Endometrial microvascular endothelial cells (primary cell): Measurements from ENCODE around the gene MYH7. TPM values are rescaled to one million over a fixed set of nuclear protein-coding genes. Genes with fewer than 3 reads are reported as not detected.

Experiments used
- in situ Hi-C: cut with HindIII; loops from 2 replicates; pipeline ENCODE4 v1.10.0; 2017; ENCODE audit warnings: low sequenced_read_pairs, low pct_unique_long_range_greater_than_20kb; ENCODE audit errors: inconsistent ontology term
- total RNA-seq: library from RNA; depleted of rRNA; stranded (reverse); fragments of >200 nt; gene quantifications from one replicate; pipeline ENCODE4 v1.2.3, GENCODE V29; 2015; ENCODE audit errors: inconsistent ontology term

MYH7 gene
- total RNA-seq, 1 donor from 2014 or later = not detected

DNA sequence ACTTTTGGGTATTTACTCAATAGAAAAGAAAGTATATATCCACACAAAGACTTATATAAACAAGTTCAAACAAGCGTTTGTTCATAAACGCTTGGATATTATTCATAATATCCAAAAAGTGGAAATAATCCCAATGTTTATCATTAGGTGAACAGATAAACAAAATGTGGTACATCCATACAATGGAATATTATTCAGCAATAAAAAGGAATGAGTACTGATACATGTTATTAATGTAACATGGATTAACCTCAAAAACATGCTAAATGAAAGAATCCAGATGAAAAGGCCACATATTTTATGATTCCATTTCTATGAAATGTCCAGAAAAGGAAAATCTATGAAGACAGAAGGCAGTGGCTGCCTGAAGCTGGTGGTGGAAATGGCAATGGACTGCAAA, 16.8 kb upstream of the MYH7 start:
- in situ Hi-C loops = no loop called here

DNA sequence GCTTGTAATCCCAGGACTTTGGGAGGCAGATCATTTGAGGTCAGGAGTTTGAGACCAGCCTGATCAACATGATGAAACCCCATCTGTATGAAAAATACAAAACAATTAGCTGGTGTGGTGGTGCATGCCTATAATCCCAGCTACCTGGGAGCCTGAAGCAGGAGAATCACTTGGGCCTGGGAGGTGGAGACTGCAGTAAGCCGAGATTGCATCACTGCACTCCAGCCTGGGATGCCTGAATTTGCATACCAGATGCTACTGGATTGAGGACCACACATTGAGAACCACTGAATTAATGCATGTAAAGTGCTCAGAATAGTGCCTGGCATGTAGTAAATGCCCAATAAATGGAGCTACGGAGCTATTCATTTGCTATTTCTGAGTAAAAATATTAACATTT, 14.9 kb upstream of the MYH7 start:
- in situ Hi-C loops = no loop called here

DNA sequence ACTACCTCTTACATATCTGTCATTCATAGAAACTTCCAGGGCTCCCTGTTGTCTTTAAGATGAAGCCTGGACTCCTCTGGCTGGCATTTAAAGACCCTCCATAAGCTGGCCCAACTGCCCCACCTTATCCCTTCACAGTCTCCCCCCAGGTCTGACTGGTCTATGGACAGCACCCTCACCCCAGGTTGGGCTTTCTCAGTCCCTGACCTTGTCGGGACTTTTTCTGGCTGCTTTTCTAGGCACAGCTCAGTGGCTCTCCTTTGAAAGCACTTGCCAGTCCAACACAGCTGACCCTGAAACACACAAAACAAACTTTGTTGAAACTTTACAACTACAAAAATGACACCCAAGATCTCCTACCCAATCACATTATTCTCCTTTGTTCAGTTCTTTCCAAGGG, 13.9 kb upstream of the MYH7 start:
- in situ Hi-C loops = no loop called here

DNA sequence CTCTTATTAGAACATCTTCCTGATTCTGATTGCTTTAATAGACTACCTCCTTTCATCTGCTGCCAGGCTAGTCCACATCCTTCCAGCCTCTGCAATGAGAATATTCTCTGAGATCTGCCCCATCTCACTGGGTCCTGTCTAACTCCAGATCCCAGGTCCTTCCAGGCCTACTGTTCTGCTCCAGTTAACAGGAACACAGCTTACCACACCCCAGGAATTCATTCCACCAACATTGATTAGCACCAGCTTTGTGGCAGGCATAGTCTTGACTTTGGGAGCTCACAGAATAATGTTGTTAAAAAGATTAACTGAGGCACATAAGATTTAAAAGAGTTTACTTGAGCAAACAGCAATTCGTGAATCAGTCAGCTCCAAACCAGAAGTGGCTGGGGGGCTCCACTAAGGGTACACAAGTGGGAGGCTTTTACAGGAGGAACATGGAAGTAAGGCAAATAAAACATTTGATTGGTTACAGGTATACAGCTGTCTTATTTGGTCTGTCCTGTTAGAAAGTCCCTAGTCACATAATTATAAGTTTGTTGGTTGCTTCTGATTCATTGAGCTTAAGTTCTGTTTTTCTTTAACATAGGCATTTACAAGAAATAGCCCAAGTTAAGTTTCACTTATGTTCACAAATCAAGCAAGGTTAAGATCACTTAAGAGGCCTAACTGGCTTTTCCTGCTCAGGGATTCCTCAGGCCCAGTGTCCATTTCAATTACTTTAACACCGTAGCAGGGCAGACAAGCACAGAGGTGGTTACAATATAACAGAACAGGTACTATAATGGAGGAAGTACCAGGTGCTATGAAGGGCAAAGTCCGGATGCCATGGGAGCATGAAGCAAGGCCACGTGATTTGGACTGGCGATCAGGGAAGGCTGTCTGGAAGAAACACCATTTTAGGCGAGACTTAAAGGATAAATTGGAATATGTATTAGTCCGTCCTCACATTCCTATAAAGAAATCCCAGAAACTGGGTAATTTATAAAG, 12.2 kb upstream of the MYH7 start:
- in situ Hi-C loops = no loop called here

DNA sequence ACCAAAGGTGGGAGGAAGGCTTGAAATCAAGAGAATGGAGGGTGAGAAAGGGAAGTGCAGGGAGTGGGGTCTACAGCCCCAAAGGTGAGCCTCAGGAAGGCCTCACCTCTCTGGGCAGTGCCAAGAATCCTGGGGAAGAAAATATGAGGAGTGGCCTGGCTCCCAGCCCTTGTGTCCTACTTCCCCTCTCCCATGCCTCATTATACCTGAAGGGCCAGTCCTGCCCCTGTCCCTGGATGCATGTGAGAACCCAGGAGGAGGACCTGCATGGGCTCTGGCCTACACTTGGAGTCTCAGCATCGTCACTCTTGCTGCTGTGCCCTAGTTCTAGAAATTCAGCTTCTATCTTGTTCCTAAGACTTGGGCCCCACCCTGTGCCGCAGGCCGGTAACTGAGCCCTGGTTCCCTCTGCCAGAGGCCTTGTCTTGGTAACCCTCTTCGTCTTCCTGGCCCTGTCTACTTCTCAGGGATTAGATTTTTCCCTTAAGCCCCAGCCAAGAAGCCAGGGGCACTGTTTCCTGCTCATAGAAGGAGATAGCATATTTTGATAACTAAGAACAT, 10.9 kb upstream of the MYH7 start:
- in situ Hi-C loops = no loop called here

DNA sequence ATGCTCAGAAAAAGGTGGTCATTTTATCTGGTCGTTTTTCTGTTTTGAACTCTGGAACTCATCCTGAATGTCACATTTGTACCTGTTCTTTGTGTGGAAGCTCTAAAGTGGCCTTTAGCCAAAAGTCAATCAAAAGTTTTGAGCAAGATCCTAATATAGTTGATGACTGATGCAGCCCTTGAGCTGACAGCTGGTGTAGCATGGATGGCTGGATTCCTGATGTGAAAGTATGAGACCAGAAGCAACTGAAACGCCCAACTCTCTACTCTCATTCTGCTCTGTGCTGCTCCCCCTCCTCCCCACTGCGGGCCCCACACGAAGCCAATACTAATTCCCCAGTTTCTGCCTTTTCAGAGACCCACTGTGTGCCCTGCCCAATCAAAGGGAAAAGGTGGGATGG, 10.3 kb upstream of the MYH7 start:
- in situ Hi-C loops = no loop called here

DNA sequence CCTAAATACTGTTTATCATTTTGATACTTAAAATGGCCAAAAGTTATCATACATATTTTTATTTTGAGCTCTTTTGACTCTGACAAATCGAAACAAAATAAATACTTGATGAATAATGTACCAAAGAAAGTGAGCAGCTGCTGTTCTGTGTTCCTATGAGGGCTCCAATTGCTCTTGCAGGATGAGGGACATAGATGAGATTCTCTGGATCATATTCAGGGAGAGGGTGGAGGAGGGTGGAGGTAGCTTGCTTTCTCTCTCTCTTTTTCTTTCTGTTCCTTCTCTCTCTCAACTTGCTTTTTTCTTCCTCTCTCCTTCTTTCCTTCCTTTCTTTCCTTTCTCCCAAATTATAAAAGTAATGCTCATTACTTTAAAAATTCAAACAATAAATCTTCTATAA, 8.9 kb upstream of the MYH7 start:
- in situ Hi-C loops = no loop called here

DNA sequence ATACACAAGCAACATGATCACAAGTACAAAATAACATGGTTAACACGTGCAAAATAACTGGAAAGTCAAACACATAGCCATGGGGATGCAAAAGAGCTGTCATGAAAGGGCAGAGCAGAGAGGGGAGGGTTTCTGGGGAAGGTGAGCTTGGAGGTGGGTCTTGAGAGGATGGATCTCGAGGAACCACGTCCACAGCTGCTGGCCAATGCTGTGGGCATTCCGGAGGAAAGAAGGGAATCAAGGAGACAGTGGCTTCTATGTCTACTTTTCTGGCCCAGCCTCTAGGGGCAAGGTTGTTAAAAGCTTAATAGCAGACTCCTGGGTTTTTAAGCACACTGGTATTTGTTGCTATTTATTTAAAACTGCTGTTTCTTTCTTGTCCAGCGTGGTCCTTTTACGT, 8.4 kb upstream of the MYH7 start:
- in situ Hi-C loops = no loop called here

DNA sequence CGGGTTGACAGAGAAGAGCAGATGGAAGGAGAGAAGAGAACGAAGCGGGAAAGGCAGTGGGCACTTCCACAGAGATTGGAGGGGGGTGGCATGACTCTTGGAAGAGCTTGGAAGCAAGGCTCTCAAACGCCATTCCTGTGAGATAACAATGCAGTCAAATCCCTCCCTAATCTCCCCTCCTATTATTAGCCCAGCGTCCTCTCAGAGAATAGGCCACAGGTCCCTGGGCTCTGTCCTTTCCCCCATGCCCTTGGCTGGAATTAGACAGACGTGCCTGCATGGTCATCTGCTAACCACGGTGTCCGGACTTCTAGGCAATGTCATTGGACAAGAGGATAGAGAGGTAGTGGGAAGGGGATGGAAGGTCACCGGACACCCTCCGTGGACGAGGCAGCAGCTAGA, 8.0 kb upstream of the MYH7 start:
- in situ Hi-C loops = no loop called here

DNA sequence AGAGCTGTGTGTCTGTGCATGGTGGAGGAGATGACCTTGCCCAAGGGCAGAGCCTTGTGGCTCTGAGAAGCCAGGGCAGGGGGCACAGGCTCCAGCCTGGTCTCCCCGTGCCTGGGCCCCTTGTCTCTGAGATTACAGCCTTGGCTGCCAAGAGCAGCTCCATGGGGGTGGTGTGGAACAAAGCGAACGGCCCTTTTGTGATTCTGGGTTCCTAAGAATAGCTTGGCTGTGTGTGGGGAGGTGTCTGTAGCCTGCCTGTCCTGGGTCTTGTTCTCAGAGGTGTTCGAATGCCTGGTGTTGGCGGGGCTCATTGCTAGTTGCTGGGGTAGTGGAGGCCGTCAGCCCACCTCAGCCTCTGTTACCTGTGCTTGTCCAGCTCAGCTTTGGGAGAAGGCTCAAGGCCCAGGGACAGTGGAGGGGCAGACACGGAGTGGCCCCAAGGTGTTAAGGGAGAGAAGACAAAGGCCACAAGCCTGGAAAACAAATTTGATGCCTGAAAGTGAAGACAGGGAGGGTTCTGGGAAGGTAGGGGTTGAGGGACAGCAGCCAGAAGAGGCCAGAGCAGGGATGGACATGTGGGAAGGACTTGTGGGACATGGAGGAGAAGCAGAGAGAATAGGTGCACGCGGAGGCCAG, 7.4 kb upstream of the MYH7 start:
- in situ Hi-C loops = no loop called here

DNA sequence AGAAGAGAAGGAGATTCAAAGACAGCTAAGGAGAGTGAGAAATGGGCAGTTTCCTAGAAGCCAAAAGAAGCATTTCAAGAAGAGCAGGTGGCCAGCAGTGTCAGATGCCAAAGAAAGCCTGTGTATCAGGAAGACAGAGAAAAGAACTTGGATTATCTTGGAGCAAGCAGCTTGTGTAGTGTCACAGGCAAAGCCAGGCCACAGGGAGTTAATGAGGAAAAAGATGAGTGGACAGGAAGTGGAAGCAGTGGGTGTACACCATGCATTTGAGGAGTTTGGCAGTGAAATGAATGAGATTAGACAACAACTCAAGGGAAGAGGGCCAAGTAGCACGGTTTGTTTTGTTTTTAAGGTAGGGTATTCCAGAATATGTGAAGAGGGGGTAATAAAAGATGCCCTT, 5.6 kb upstream of the MYH7 start:
- in situ Hi-C loops = no loop called here

DNA sequence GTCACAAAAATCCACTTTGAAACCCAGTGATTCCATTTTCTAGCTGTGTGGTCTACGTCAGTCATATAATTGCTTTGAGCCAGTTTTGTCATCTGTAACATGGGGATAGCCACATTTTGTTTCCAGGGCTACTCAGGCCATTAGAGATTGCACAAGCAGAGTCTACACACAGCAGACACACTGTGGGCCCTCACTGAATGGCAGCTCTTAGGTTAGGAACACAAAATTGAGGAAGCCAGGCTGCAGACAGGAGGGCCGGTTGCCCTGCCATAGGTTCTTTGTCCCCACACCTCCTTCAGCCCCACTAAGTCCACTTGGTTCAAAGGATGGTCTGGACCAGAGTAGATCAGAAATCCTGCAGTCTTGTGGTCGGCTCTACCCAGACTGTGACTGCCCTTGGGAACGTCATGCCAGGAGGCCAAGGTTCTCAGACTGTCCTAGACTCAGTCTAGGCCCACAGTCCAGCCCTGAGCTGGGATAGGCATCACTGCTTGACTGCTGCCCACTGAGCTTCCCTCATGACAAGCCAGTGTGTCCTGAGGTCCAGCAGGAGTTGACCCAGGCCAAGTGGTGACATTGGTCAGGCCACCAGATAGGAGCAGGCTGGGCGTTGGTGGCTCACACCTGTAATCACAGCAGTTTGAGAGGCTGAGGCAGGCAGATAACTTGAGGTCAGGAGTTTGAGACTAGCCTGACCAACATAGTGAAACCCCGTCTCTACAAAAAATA, 3.8 kb upstream of the MYH7 start:
- in situ Hi-C loops = no loop called here

DNA sequence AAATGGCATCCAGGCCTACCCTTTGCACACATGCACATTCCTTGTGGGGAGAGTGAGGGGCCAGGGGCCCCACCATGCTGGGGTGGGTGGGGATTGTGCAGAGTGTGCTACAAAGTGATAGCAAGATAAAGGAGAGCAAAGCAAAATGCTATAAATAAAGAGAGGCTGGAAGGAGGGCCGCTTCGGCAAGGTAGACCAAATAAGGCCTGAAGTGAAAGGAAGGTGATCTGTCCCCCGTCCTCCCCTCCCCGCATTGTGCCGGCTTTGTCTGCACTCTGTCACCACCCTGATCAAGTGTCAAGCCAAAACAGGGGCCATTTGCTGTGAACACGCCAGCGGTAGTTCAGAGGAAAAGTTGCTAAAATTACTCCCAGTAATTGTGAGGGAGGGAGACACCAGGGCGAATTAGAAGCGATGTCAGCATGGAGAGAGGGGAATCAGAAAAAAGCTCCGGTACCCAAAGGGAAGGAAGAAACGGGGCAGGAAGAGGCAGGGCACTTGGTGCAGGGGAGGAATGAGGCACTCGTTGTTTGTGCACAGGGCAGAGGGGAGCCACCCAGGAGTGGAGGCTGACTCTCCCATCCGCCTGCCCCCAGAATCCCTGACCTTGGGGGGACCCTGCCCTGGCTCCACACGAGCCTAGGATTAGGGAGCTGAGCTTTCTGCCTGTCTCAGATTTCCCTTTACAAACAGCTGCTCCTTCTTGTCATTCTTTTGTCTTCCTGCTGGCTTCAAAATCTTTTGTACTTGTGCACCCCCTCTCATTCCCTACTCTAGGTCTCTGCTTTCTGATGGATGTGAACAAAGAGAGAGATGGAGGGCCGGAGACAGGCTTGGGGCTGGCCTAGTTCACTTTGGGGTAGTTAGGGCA, 2.9 kb upstream of the MYH7 start:
- in situ Hi-C loops = no loop called here

DNA sequence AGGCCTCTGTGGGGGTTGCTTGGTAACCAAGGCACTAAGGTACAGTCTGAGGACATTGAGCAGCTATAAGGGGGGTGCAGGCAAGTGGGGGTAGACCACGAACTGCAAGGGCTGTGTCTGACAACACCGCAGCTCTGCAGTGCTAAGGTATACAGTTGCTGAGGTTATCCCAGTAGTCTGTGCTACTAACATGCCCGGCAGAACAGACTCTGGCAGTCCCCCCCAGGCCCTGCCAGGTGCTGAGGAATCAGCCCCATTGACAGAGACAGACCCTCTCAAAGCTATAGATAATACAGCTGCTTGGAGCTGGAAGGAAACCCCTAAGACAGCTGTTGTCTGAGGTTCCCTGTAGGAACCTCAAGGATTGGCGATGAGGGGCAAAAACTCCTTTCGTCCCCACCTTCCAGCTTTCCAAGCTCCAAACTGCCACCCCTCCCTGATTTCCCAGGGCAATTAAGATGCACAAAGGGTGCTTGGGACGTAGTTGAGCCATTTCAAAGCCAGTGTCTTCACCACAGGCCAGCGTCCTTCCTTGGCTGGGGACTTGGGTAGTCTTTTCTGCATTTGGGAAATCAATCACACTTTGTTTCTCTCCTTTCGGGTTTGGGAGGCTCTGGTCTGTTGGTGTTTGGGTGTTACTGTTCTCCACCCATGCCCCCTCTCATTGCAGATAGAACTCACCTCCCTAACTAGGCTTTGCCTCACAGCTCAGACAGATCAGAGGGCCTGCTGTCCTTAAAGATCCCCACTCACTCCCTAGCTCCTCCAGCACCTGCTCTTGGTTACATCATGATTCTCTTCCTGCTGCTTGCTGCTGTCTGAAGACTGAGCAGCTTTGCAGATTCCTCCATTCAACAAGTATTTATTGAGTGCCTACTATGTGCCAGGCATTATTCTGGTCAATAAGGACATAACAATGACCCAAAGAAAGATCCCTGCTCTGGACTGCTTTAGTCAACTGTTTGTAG, 2.0 kb upstream of the MYH7 start:
- in situ Hi-C loops = no loop called here

DNA sequence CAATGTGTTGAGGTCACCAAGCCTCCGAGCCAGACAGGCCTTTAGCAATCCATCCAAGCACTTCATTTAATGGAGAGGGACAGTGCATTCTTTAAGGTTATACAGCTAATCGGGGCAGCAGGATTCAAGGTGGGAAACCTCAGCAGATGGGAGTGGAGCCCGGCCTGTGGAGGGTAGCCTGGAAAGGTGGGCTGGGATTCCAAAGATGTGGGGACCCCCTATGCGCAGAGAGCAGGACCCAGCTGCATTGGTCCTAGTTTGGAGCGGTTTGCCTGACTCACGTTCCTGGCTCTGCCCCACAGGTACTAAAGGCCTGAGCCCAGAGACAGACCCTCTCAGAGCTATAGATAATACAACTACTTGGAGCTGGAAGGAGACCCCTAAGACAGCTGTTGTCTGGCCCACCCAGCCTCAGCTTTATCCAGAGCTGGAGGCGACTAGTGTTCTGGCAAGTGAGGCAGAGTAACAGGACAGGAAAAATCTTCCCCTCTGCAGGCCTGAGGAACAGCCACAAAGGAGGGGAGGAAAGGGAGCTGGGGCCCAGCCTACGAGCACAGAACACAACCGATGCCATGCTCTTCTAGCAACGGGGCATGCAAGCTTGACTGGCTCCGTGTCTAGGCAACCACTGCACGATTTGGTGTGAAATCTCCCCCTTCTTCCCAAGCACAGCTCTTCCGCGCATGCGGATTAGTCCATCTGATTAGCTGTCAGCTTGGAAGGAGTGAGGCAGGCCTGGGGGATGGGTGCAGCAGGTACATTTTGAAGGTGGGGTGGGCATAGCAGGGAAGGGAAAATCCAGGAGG, 1.1 kb upstream of the MYH7 start:
- in situ Hi-C loops = no loop called here

DNA sequence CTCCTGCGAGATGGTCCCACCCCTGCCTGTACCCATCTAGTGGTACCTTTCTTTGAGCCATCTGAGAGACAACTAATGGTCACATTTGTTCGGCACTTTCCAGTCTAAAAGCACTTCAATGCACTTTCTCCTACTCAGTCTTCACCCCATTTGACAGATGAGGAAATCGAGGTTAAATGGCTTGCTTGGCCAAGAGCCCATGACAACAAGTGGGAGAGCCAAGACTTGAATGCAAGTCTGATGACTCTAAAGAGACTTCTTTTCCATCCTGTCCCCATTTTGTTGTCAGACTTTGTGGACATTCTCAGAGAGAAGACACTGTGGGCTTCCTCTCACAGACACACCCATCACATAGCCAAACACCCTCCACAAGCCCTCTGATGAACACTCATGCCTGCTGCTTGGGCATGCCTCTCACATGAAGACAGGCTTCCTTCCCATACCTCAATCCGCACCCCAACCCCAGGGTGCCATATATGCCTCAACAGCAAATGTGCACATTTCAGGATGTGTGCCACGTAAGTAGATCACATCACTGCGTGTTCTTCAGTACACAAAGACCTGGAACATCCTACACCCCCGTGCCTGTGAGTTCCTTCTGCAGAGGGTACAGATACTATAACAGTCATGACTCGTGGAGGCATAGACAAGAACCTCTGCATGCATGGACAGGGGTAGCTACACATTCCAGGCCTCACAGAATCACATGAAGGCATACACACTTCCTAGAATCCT, 805 bp downstream of the MYH7 start:
- in situ Hi-C loops = no loop called here
